HEK293 (cell line): ENCODE measurements around the gene KLRC1.

ENCODE experiments used
- GLI2 ChIP-seq: fragments of 450-650 bp; formaldehyde crosslinking; IDR thresholded peaks from 2 replicates; pipeline ENCODE4; 2017; ENCODE audit warnings: missing biosample characterization, missing genetic modification characterization, low read depth, borderline replicate concordance
- KLF9 ChIP-seq: fragments of 450-650 bp; formaldehyde crosslinking; IDR thresholded peaks from 2 replicates; pipeline ENCODE4 v1.5.1; 2016; ENCODE audit warnings: missing biosample characterization, missing genetic modification characterization, low read depth
- REPIN1 ChIP-seq: fragments of 450-650 bp; formaldehyde crosslinking; IDR thresholded peaks from 2 replicates; pipeline ENCODE4 v1.5.1; 2017; ENCODE audit warnings: missing biosample characterization, missing genetic modification characterization, low read depth
- TF ChIP-seq, protein P1 (sequence below): fragments of 450-650 bp; formaldehyde crosslinking; IDR thresholded peaks from 2 replicates; pipeline ENCODE4 v1.5.1; 2016; ENCODE audit warnings: missing biosample characterization, missing genetic modification characterization
- TF ChIP-seq, protein P2 (sequence below): fragments of 450-650 bp; formaldehyde crosslinking; IDR thresholded peaks from 2 replicates; pipeline ENCODE4 v1.5.1; 2016; ENCODE audit warnings: missing biosample characterization, missing genetic modification characterization
- TF ChIP-seq, protein P3 (sequence below): fragments of 450-650 bp; formaldehyde crosslinking; conservative IDR thresholded peaks from 2 replicates; pipeline ENCODE4 v1.5.1; 2016; ENCODE audit warnings: low read depth, missing biosample characterization, missing genetic modification characterization

DNA sequence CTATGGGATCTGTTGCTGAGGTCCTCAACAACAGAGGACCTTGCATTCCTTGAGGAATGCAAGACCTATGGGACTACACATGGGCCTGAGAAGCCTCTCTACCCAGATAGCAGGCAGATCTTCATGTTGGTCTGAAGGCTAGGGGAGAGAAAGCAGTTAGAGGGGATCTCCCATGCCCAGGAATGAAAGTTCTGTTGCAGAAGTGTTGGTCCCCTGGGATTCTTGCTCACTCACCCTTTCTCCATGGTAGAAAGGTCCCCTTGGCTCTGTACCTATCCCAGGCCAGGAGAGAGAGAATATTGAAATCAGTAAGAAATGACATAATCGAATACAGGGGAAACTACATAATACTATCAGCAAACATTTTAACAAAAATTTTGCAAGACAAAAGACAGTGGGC is 16.5 kb upstream of the KLRC1 start:
- TF ChIP-seq, protein P1, sequence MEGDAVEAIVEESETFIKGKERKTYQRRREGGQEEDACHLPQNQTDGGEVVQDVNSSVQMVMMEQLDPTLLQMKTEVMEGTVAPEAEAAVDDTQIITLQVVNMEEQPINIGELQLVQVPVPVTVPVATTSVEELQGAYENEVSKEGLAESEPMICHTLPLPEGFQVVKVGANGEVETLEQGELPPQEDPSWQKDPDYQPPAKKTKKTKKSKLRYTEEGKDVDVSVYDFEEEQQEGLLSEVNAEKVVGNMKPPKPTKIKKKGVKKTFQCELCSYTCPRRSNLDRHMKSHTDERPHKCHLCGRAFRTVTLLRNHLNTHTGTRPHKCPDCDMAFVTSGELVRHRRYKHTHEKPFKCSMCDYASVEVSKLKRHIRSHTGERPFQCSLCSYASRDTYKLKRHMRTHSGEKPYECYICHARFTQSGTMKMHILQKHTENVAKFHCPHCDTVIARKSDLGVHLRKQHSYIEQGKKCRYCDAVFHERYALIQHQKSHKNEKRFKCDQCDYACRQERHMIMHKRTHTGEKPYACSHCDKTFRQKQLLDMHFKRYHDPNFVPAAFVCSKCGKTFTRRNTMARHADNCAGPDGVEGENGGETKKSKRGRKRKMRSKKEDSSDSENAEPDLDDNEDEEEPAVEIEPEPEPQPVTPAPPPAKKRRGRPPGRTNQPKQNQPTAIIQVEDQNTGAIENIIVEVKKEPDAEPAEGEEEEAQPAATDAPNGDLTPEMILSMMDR, result no peak
- TF ChIP-seq GLI2 (tag by site-specific recombination) (no peak), KLF9 (no peak), REPIN1 (tag by site-specific recombination) (no peak)
- TF ChIP-seq, protein P2, sequence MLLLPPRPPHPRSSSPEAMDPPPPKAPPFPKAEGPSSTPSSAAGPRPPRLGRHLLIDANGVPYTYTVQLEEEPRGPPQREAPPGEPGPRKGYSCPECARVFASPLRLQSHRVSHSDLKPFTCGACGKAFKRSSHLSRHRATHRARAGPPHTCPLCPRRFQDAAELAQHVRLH (tag by site-specific recombination), result no peak
- TF ChIP-seq, protein P3, sequence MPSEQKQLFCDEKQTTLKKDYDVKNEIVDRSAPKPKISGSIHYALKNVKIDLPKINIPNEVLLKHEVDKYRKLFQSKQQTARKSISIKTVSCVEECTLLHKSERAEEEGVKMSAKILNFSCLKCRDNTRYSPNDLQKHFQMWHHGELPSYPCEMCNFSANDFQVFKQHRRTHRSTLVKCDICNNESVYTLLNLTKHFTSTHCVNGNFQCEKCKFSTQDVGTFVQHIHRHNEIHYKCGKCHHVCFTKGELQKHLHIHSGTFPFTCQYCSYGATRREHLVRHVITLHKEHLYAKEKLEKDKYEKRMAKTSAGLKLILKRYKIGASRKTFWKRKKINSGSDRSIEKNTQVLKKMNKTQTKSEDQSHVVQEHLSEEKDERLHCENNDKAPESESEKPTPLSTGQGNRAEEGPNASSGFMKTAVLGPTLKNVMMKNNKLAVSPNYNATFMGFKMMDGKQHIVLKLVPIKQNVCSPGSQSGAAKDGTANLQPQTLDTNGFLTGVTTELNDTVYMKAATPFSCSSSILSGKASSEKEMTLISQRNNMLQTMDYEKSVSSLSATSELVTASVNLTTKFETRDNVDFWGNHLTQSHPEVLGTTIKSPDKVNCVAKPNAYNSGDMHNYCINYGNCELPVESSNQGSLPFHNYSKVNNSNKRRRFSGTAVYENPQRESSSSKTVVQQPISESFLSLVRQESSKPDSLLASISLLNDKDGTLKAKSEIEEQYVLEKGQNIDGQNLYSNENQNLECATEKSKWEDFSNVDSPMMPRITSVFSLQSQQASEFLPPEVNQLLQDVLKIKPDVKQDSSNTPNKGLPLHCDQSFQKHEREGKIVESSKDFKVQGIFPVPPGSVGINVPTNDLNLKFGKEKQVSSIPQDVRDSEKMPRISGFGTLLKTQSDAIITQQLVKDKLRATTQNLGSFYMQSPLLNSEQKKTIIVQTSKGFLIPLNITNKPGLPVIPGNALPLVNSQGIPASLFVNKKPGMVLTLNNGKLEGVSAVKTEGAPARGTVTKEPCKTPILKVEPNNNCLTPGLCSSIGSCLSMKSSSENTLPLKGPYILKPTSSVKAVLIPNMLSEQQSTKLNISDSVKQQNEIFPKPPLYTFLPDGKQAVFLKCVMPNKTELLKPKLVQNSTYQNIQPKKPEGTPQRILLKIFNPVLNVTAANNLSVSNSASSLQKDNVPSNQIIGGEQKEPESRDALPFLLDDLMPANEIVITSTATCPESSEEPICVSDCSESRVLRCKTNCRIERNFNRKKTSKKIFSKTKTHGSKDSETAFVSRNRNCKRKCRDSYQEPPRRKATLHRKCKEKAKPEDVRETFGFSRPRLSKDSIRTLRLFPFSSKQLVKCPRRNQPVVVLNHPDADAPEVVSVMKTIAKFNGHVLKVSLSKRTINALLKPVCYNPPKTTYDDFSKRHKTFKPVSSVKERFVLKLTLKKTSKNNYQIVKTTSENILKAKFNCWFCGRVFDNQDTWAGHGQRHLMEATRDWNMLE (tag by site-specific recombination), result no peak
